IPS-18c (cell line): ENCODE data around the gene NAMPT.

Experiments used
- H3K4me3 ChIP-seq: 2 replicates; pipeline ENCODE4 v1.7.0; 2013; ENCODE audit warnings: low read depth, mild to moderate bottlenecking, low read length, moderate library complexity; ENCODE audit not compliant: insufficient read depth
- H3K9me3 ChIP-seq: one replicate; pipeline ENCODE4 v1.6.1; 2013; ENCODE audit warnings: mild to moderate bottlenecking, low read length, moderate library complexity; ENCODE audit not compliant: control insufficient read depth, insufficient read depth

NAMPT gene

GRCh38 chr7:106282852-106283251 lies 1.9 kb downstream of the NAMPT start:
- Histone ChIP-seq H3K4me3 (no peak overlapping the region), H3K9me3 (no peaks in the 10 kb centered on the region)

- no peaks in the 10 kb centered on the region for H3K9me3 ChIP-seq
- no peak overlapping the region for H3K4me3 ChIP-seq
Measured at GRCh38 chr7:106282390-106282789, 2.4 kb downstream of the NAMPT start.

- no peak overlapping the region for H3K4me3 ChIP-seq
- H3K9me3 ChIP-seq = no peaks in the 10 kb centered on the region
Measured at GRCh38 chr7:106281585-106282318, 3.0 kb downstream of the NAMPT start.

- H3K4me3 ChIP-seq = no peak overlapping the region
- H3K9me3 ChIP-seq = no peaks in the 10 kb centered on the region
Measured at GRCh38 chr7:106281127-106281526, 3.7 kb downstream of the NAMPT start.

GRCh38 chr7:106279425-106280197 lies 5.2 kb downstream of the NAMPT start:
- no peak overlapping the region for H3K4me3 ChIP-seq

GRCh38 chr7:106278695-106279094 lies 6.1 kb downstream of the NAMPT start:
- Histone ChIP-seq H3K4me3 (no peak overlapping the region), H3K9me3 (no peaks in the 10 kb centered on the region)

More at GRCh38 chr7:106279425-106280197, 5.2 kb downstream of the NAMPT start:
- H3K9me3 ChIP-seq = no peaks in the 10 kb centered on the region

- Histone ChIP-seq H3K9me3 (no peaks in the 10 kb centered on the region), H3K4me3 (no peak overlapping the region)
Measured at GRCh38 chr7:106277976-106278375, 6.8 kb downstream of the NAMPT start.

GRCh38 chr7:106276513-106276912 lies 8.3 kb downstream of the NAMPT start:
- H3K4me3 ChIP-seq = no peak overlapping the region
- H3K9me3 ChIP-seq = no peaks in the 10 kb centered on the region

GRCh38 chr7:106273009-106273668 lies 11.6 kb downstream of the NAMPT start:
- H3K9me3 ChIP-seq = no peaks in the 10 kb centered on the region
- H3K4me3 ChIP-seq = no peak overlapping the region

GRCh38 chr7:106270122-106270977 lies 14.4 kb downstream of the NAMPT start:
- no peaks in the 10 kb centered on the region for H3K9me3 ChIP-seq

GRCh38 chr7:106269254-106269961 lies 15.4 kb downstream of the NAMPT start:
- Histone ChIP-seq H3K4me3 (no peak overlapping the region), H3K9me3 (no peaks in the 10 kb centered on the region)

More at GRCh38 chr7:106270122-106270977, 14.4 kb downstream of the NAMPT start:
- H3K4me3 ChIP-seq = no peak overlapping the region

- H3K4me3 ChIP-seq = no peak overlapping the region
- no peaks in the 10 kb centered on the region for H3K9me3 ChIP-seq
Measured at GRCh38 chr7:106265133-106265532, 19.6 kb downstream of the NAMPT start.

- H3K9me3 ChIP-seq = no peaks in the 10 kb centered on the region
- H3K4me3 ChIP-seq = no peak overlapping the region
Measured at GRCh38 chr7:106262221-106262881, 22.4 kb downstream of the NAMPT start.

- Histone ChIP-seq H3K9me3 (no peaks in the 10 kb centered on the region), H3K4me3 (no peak overlapping the region)
Measured at GRCh38 chr7:106260136-106260561, 24.6 kb downstream of the NAMPT start.

GRCh38 chr7:106258789-106259188 lies 26.0 kb downstream of the NAMPT start:
- no peaks in the 10 kb centered on the region for H3K9me3 ChIP-seq
- H3K4me3 ChIP-seq = no peak overlapping the region

GRCh38 chr7:106257752-106258151 lies 27.0 kb downstream of the NAMPT start:
- no peak overlapping the region for H3K4me3 ChIP-seq
- no peaks in the 10 kb centered on the region for H3K9me3 ChIP-seq
